Fibroblast of peridontal ligament (primary cell): ENCODE measurements around the gene C2CD4C.
"Not testable (repeated sequence)": the region's sequence is repeated elsewhere in the genome, so short reads cannot be mapped to it uniquely, and the experiment has no call there.

Experiments
- DNase-seq: peaks from one replicate; pipeline ENCODE4 v3.0.0-alpha.2; 2010; ENCODE audit errors: extremely low read depth

The C2CD4C gene

GRCh38 chr19:366205-366783, 42.7 kb downstream of the C2CD4C start:
- DNase-seq: no peak

- no peak for DNase-seq
Observed at GRCh38 chr19:364496-365287, 44.3 kb downstream of the C2CD4C start.

- DNase-seq: no peak
Observed at GRCh38 chr19:362683-363082, 46.3 kb downstream of the C2CD4C start.

GRCh38 chr19:362154-362553, 46.8 kb downstream of the C2CD4C start:
- DNase-seq: no peak

- no peak for DNase-seq
Observed at GRCh38 chr19:359653-359925, 49.4 kb downstream of the C2CD4C start.

- not testable (repeated sequence) for DNase-seq
Observed at GRCh38 chr19:355536-355935, 53.4 kb downstream of the C2CD4C start.
